Measurements from ENCODE around the gene CALHM3.
A peak's percentile ranks its signal among the peaks of the same experiment; 100 is the strongest.
"Not testable (repeated sequence)": the region's sequence is repeated elsewhere in the genome, so short reads cannot be mapped to it uniquely, and the experiment has no call there.

Gene CALHM3, protein sequence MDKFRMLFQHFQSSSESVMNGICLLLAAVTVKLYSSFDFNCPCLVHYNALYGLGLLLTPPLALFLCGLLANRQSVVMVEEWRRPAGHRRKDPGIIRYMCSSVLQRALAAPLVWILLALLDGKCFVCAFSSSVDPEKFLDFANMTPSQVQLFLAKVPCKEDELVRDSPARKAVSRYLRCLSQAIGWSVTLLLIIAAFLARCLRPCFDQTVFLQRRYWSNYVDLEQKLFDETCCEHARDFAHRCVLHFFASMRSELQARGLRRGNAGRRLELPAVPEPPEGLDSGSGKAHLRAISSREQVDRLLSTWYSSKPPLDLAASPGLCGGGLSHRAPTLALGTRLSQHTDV

DNA sequence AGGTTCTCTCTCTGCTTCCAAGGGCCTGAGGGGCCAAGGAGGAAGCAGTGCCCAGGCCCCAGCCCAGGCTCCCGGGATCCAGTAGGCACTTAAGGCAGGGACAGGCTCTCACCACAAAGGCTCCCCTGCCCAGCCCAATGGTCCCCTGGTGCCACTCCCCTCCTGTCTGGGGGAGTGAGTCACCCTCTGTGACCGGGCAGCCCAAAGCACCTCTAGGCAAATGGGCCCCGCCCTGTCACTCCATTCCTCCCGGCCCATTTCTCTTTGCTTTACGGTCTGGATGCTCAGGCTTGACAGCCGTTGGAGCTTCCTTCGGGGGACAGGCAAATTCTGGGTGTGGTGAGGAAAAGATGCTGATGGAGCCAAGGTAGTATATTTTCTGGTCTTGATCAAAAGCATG lies at the start of gene CALHM3:
Gene CALHM3, minus strand, starts transcription at position 106 of the 400 bp plus-strand sequence. CDS start 208 bp downstream, outside the sequence.
- peak; percentile 58 for DNase-seq (ENCODE audit: low read depth, low spot score)

DNA sequence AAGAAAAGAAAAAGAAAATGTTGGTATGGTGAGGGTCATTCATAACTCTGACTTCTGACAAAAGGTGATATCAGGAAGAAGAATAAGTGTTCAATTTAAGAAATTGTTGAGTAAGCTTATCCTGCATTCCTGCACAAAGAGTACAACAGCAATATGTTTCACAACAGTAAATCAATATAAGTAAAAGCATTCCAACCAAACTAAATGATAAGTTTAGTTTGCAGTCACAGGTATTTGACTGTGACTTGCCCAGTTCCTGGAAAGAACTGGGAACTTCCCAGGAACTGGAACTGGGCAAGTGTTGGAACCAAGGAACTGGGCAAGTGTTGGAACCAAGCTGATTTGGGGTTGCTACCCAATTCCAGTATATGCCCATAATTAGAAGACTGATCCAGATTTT lies 49.5 kb upstream of the CALHM3 start:
- DNase-seq (ENCODE audit: low read depth, low spot score), result no peak

DNA sequence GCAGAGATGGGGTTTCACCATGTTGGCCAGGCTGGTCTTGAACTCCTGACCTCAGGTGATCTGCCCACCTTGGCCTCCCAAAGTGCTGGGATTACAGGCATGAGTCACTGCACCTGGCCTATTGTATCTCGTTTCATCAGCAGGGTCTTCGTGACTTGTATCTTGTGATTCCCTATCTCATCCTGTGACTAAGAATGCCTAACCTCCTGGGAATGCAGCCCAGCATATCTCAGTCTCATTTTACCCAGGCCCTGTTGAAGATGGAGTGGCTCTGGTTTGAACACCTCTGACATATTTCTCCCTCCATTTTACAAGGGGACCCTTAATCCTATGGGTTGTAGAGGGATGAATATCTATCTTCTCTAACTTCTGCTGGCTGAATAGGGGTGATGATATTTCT lies 48.4 kb upstream of the CALHM3 start:
- peak; percentile 23 for DNase-seq (ENCODE audit: low read depth, low spot score)

GRCh38 chr10:103525901-103526300 lies 46.9 kb upstream of the CALHM3 start:
- no peak for DNase-seq (ENCODE audit: low read depth, low spot score)

- no peak for DNase-seq (ENCODE audit: low read depth, low spot score)
These were observed 44.6 kb upstream of the CALHM3 start for GRCh38 chr10:103523683-103524082.

- DNase-seq (ENCODE audit: low read depth, low spot score), result peak; percentile 36
These were observed 43.0 kb upstream of the CALHM3 start for GRCh38 chr10:103522006-103522405.

GRCh38 chr10:103519798-103520197 lies 40.8 kb upstream of the CALHM3 start:
- no peak for DNase-seq (ENCODE audit: low read depth, low spot score)

GRCh38 chr10:103517234-103518085 lies 38.4 kb upstream of the CALHM3 start:
- DNase-seq (ENCODE audit: low read depth, low spot score), result no peak

- no peak for DNase-seq (ENCODE audit: low read depth, low spot score)
These were observed 35.2 kb upstream of the CALHM3 start for GRCh38 chr10:103514244-103514643.

GRCh38 chr10:103513380-103514060 lies 34.5 kb upstream of the CALHM3 start:
- no peak for DNase-seq (ENCODE audit: low read depth, low spot score)

- DNase-seq (ENCODE audit: low read depth, low spot score), result peak; percentile 82
These were observed 33.7 kb upstream of the CALHM3 start for GRCh38 chr10:103512591-103513379.

- no peak for DNase-seq (ENCODE audit: low read depth, low spot score)
These were observed 33.1 kb upstream of the CALHM3 start for GRCh38 chr10:103512166-103512565.

- no peak for DNase-seq (ENCODE audit: low read depth, low spot score)
These were observed 32.0 kb upstream of the CALHM3 start for GRCh38 chr10:103510791-103511752.

- DNase-seq (ENCODE audit: low read depth, low spot score), result no peak
These were observed 31.1 kb upstream of the CALHM3 start for GRCh38 chr10:103510046-103510685.

GRCh38 chr10:103507235-103508191 lies 28.5 kb upstream of the CALHM3 start:
- DNase-seq (ENCODE audit: low read depth, low spot score), result peak; percentile 87

GRCh38 chr10:103506061-103506460 lies 27.0 kb upstream of the CALHM3 start:
- DNase-seq (ENCODE audit: low read depth, low spot score), result no peak

- peak; percentile 23 for DNase-seq (ENCODE audit: low read depth, low spot score)
These were observed 25.2 kb upstream of the CALHM3 start for GRCh38 chr10:103504181-103504783.

DNA sequence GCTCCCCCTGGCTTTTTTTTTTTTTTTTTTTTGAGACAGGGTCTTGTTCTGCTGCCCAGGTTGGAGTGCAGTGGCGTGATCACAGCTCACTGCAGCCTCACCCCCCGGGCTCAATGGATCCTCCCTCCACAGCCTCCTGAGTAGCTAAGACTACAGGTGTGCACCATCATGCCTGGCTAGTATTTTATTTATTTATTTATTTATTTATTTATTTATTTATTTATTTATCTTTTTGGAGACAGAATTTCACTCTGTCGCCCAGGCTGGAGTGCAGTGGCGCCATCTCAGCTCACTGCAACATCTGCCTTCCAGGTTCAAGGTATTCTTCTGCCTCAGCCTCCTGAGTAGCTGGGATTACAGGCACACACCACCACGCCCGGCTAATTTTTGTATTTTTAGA lies 24.7 kb upstream of the CALHM3 start:
- not testable (repeated sequence) for DNase-seq (ENCODE audit: low read depth, low spot score)

All from ELF-1 (cell line).